SU-DHL-6 (cell line): Measurements from ENCODE around the gene LETM1.

Experiments
- EZH2phosphoT487 ChIP-seq: fragments of 200-600 bp; sonication (generic), shearing (Covaris generic); conservative IDR thresholded peaks from 2 replicates; pipeline ENCODE4 v1.6.1; 2018; ENCODE audit warnings: mild to moderate bottlenecking, antibody characterized with exemption, low read length, moderate library complexity, mixed read lengths
- TF ChIP-seq, protein P1 (sequence below): fragments of 200-600 bp; sonication (generic); IDR thresholded peaks from one replicate; pipeline ENCODE4 v1.5.1; 2017; ENCODE audit warnings: antibody characterized with exemption, mild to moderate bottlenecking, low read length, moderate library complexity; ENCODE audit not compliant: insufficient read depth, poor library complexity, severe bottlenecking

DNA sequence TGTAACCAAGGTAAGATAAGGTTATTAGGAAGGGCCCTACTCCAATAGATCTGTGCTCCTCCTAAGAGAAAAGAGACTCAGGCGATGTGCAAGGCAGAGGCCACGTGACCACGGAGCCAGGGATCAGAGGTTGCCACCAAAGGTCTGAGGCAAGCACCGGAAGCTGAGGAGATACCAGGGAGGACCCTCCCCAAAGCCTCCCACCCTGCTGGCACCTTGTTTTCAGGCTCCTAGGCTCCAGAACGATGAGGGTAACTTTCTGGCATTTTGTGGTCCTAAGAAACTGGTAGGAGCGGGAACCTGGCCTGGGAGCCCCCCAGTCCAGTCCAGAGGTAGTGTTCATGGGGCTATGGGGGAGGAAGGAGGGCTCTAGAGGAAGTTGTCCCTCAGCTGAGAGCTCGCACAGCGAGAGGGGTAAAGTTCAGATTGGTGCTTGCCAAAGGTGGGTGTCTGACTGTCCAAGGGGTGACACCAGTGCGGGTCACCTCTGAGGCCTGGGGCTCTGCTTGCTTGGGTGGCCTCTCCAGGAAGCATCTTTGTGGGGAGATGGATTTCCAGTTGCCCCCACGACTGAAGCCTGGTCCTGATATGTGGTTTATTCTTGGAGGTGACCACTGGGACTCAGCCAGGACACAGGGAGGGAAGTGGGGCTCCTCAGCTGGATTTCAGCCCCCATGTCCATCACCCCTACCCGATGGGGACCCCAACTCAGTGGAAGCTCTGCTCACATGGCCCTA lies 7.5 kb upstream of the LETM1 start:
- TF ChIP-seq, protein P1, sequence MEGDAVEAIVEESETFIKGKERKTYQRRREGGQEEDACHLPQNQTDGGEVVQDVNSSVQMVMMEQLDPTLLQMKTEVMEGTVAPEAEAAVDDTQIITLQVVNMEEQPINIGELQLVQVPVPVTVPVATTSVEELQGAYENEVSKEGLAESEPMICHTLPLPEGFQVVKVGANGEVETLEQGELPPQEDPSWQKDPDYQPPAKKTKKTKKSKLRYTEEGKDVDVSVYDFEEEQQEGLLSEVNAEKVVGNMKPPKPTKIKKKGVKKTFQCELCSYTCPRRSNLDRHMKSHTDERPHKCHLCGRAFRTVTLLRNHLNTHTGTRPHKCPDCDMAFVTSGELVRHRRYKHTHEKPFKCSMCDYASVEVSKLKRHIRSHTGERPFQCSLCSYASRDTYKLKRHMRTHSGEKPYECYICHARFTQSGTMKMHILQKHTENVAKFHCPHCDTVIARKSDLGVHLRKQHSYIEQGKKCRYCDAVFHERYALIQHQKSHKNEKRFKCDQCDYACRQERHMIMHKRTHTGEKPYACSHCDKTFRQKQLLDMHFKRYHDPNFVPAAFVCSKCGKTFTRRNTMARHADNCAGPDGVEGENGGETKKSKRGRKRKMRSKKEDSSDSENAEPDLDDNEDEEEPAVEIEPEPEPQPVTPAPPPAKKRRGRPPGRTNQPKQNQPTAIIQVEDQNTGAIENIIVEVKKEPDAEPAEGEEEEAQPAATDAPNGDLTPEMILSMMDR, result no peak
- no peak for TF ChIP-seq EZH2phosphoT487
